ENCODE measurements around the gene CT55.

GRCh38 chrX:135200297-135200696, 29.1 kb upstream of the CT55 start:
- TF ChIP-seq, protein P1, sequence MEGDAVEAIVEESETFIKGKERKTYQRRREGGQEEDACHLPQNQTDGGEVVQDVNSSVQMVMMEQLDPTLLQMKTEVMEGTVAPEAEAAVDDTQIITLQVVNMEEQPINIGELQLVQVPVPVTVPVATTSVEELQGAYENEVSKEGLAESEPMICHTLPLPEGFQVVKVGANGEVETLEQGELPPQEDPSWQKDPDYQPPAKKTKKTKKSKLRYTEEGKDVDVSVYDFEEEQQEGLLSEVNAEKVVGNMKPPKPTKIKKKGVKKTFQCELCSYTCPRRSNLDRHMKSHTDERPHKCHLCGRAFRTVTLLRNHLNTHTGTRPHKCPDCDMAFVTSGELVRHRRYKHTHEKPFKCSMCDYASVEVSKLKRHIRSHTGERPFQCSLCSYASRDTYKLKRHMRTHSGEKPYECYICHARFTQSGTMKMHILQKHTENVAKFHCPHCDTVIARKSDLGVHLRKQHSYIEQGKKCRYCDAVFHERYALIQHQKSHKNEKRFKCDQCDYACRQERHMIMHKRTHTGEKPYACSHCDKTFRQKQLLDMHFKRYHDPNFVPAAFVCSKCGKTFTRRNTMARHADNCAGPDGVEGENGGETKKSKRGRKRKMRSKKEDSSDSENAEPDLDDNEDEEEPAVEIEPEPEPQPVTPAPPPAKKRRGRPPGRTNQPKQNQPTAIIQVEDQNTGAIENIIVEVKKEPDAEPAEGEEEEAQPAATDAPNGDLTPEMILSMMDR (IDR thresholded peaks at IDR 0.05): no peak
- TF ChIP-seq POLR2A (IDR thresholded peaks at IDR 0.05) (no peak), EP300 (IDR thresholded peaks at IDR 0.05) (no peak)

All from tibial nerve (tissue), 4 donors.